ENCODE measurements around the gene RGS7.

Gene RGS7

DNA sequence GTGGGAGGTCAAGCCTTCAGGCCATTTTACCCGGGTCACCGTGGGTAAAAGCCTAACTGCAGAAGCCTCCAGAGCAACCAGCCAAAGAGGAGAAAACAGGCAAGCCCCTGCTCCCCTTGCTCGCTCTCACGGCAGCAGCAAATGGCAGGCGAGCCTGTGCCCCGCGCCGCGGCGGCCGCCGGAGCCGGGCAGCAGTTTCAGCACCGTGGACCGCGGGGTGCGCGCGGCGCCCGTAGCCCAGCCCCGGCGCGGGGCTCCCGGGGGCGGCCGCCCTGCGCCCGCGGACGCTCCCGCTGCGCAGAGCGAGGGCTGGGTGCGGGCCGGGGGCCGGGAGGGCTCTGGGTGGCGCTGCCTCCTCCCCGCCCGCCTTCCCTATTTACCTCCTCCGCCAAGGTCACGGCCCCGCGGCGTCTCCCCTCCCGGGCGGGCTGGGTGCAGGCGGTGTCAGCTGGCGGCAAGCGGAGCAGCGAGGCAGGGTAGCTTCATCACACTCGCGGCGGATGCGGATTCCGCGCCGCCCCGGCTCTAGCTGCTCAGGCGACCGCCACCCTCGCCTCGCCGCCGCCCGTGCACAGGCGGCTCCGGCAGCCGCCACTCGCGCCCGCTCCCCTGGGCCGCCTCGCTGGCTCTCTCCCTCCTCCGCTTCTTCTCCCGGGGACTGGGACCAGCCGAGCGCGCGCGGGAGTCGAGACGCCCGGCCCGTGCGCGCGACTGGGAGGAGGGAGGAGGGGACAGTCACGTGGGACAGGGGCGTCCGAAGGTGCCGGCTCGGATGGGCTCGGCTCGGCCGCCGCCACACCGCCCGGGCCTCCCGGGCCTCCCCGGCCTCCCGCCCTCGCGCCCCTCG lies at the start of gene RGS7:
Gene RGS7 (minus strand): TSS at position 687 of the 847 bp plus-strand sequence.
- no peak for DNase-seq

DNA sequence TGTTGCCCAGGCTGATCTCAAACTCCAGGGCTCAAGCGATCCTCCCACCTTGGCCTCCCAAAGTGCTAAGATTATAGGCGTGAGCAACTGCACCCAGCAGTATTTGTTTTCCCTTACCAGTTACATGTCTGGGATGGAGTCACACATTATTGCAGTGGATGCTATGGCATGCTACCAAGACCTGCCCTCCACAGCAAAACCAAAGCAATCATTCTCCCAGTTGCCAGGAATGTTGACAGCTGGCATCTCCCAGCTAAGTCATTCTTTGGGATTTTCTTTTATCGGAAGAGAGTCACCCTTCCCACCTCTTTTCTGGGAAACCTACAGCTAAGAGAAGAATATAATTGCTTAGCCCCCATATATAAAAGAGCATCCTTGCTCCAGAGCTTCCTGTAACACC lies 49.4 kb upstream of the RGS7 start:
- no peak for DNase-seq

DNA sequence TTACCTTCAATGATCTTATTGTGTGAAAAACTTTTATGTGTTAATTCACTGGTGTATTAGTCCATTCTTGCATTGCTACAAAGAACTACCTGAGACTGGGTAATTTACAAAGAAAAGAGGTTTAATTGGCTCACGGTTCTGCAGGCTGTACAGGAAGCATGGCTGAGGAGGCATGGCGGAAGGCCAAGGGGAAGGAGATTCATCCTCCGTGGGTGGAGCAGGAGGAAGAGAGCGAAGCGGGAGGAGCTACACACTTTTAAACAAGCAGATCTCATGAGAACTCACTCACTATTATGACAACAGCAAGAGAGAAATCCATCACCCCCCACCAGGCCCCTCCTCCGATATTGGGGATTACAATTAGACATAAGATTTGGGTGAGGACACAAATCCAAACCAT lies 44.2 kb upstream of the RGS7 start:
- no peak for DNase-seq

DNA sequence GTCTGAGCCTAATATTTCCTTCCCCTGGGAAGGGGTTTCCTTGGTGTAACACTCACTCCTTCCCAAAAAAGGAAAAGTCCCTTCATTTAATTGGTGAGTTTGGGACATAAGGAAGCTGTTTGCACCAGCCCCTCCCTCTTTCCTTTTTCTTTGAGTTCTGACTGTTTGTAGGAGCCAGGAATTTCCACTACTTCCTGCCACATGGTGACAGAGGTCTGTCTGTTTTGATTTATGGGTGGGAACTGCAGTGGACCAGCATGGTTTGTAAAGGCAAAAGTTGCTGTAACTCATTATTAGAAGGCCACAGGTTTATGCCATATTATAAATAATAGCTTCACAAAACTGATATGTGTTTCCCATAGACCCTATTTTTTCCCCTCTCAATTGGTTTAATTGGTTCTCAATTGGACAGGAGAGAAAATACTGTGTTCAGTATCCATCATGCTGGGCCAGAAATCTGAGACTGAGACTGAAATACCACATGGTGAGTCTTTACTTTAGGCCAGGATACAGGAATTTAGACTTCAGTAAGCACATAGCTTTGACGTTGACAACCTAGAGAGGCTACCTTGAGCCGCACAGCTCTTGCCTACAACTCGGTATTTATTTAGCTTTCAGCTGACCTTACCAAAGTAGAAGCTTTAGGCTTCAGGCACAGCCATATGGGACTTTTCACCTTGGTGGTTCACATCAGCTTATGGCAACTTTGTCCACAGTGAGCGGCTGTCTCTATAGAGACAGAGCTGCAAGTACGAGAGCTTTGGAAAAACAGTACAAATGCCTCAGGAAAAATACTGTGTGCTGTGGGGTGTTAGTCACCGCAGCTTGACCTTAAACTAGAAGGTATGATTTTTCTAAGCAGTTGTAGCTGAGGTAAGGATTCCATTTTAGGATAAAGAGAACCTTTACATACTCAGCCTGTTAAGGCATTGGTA lies 40.0 kb upstream of the RGS7 start:
- DNase-seq: no peak

DNA sequence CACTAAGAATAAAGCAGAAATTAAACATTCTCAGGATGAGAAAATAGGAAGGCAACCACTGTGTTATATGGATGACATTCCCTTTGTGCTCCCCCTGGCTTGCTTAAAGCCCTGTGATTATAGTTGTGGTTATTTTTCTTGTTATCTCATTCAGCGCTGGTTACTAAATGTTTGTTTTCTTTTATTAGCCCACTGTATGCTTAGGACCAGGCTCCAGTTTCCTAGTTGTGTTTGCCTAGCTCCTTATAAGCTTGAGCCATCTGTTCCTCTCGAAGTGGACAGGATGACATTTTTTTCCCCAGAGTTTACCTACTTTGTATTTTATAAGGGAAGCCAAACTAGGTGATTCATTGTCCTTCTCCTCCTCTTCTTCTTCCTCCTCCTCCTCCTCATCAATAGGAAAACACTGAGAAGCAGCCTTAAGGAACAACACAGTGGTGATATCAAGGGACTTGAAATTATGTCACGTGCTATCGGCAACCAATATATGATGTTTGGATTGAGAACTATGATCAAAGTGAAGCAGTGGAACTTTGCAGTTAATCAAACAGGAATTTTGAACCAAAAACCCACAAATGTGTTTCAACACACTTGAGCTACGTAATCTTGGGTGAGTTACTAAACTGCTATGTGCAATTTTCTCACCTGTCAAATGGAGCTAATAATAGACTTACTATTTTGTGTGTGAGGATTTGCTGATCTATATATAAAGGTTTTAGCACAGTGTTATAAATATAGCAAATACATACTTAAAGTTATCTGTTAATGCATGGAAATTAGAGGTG lies 35.1 kb upstream of the RGS7 start:
- no peak for DNase-seq

DNA sequence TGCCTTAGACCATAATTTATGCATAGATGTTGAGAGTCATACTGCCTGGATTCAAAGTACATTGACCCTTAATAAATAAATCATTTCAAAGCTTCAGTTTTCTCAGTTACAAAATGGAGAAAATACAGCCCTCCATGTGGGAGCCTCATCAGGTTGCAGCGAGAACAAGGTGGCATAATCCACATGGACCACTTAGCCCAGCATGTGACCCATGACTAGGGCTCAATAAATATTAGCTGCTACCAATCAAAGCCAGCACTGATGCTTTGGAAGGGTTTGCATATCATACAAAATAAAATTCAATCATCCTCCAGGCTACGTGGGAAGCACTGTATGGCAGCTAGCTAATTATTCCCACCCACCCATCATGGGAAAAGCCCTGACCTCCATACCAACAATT lies 33.5 kb upstream of the RGS7 start:
- no peak for DNase-seq

DNA sequence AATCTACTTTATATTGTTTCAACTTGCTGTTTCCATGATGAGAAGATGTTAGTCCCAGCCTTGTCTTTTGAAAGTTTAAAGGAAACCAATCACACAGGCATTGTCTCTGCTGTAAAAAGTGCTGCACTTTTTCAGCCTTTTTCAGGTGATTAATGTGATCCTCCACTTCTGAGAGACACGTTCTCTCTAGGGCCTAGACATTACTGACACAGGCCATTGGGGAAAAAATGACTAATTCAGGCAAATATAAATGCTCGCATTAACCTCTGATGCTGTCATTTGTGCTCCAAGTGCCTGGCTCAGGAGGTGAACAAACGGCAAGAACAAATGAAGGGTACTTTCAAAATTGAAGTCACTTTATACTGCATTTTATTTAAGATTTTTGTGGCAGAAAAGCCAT lies 32.4 kb upstream of the RGS7 start:
- no peak for DNase-seq

DNA sequence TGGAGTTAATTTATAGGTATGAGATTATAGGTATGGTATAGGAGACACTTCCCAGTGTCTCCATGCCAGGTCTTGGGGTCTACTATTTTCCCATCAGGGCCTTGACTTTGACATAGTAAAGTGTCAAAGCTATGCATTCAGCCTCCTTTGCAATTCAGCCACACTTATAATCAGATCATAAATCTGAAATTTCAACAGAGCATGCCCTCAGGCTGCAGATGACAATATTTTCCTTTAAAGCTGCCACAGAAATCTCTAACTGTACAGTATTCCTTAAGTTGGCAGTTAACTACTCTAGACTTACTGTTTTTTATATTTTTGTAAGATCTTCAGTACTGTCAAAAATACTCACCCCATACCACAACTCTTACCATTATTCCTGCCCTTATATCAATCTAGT lies 30.2 kb upstream of the RGS7 start:
- DNase-seq: no peak

DNA sequence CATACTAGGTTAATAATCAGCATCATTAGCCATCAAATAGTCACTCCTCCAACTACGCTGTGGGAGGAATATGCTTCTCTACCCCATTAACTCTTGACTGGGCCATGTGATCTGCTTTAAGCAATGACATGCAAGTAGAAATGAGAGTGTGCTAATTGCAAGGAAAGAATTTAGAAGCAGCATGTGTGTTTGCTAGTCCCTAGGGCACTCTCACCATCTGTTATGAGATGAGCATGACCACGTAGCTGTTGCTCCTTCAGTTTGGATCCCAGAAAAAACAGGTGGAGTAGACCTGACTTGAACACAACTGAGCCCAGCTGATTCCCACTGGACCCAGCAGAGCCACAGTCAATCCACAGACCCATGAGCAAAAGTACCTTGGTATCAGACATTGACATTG lies 19.7 kb upstream of the RGS7 start:
- DNase-seq: no peak

DNA sequence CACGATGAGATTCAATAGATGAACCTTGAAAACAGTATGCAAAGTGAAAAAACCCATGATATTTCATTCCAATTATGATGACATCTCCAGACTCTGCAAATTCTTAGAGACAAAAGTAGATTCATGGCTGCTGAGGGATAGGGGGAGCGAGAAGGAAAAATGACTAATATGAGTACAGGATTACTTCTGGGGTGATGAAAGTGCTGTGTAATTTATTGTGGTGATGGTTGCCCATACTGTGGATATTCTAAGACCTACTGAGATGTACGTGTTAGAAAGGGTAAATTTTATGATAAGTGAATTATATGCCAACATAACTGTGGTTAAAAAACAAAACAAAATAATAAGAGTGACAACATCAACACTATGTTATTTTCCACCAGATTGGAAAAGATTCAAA lies 18.9 kb upstream of the RGS7 start:
- no peak for DNase-seq

DNA sequence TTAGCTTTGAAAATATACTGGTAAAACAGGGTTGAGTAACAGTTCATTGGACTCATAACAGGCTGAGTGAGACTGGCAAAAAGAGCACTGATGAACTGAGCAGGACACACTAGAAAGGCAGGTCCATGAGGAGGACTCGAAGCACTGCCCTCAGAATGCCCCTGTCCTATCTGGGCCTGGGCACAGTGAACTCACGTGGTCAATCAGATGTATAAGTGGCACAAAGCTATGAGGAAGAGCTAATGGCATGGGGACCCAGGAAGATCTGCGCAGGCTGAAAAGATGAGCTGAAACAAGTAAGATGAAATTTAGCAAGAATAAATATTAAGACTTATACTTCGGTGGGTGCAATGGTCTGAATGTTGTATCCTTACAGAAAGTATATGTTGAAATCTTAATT lies 9.2 kb upstream of the RGS7 start:
- no peak for DNase-seq

DNA sequence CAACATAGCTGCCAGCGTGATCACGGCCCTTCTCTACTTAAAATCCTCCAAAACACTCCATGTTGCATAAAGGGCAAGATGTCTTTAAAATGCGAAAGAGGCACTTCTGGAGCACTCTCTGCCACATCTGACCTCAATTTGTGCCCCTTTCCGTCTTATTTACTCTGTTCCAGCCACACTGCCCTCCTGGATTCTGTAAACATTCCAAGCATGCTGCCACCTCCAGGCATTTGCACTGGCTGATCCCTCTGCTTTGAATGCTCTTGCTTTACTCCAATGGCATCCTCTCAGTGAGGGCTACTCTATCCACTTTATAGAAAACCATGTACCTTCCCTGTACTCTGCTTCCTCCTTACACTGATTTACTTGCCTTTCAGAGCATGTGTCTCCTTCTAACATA lies 5.3 kb upstream of the RGS7 start:
- no peak for DNase-seq

DNA sequence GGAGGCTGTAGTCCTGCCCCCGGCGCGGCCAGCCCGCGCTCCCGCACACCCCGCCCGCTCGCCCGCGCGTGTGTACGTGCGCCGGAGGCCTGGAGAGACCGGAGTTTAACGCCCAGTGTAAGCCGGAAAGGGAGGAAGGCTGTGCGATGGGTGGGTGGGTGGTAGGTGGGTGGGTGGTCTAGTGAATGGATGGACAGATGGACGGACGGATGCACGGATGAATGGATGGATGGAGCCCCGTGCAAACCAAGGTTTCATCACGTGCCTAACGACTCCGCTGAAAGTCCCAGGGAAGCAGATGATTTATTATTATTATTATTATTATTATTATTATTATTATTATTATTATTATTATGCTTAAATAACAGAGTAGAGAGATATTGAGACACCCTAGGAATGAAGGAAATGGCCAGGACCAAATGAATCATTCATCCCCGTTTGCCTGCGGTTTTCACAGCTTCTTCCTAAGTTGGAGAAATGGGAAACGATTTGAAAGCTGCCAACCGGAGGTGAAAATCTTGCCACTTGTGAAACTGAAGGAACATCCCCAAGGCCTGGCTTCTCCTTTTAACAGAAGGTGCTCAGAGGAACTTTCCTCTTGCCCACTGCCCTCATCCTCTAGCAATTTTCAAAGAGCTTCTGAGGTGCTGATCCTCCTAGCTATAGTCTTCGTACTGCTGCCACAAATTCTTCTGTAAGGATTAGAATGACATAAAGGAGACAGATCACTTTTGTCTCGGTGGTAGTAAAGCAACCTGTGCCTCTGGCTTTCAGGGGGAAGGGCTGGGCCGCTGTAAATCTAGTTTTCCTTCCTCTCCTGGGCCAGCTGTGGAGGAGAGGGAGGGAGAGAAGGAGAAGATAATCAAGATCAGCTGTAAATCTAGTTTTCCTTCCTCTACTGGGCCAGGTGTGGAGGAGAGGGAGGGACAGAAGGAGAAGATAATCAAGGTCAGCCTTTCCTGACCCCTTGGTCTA lies 648 bp upstream of the RGS7 start:
- no peak for DNase-seq

DNA sequence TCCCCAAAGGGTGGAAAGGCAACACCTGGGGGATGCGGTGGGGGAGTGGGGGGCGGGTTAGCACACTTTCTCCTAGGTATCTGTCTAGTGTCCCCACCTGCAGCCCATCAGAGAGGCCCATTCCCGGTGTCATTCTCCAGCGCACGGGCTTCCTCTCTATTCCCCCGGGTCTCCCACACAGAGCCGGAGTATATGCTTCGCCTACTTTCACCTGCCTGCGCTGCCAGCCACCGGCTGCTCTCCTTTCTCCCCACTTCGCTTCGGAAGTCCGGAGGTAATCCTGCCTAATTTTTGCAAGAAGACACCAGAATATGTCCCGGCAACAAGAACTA lies 852 bp downstream of the RGS7 start:
- no peak for DNase-seq

DNA sequence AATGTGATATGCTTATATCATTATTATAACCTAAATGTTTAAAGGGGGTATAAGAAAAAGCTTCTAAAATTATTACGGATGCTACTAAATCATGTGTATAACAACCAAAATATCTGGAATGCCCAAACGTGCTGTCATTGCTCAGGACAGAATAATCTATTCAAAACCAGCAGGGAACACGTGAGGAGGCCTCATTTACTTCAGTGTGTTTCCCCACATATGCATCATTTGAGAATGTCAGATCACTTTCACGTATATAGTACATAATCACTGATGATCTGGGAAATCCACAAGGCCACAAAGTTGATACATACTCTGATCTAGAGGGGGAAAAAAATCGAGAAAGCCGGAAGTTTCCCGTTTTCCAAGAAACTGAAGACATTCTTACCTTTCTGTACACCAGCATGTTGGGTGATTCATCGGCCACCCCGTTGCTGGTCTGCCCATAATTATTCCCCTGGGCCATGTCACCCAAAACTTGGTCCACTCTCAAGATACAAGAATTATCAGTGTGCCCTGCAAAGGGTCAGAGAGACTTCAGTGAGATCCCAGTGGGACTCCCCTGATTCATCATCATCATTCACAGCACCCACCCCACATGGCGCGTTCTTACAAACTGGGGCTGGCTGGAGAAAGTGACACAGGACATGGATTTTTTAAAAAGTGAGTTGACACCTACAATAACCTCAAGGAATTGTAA lies 1.5 kb downstream of the RGS7 start:
- DNase-seq: no peak

DNA sequence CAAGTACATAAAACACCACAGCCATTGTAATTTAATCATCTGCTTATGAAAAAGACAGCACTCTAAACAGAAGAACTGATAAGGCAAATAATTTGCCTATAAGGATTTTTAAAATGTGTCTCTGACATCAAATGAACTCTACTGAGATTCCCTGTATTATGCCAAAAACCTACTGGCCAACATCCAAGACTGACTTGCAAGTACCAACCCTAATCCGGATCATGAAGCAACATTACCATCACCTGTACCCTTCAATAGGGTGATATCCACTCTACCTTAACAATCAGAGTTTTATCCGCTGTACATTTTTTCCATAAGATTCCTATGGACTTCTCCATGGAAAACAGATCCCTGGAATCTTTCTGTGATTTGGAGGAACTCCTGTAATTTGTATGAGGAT lies 4.6 kb downstream of the RGS7 start:
- DNase-seq: no peak

DNA sequence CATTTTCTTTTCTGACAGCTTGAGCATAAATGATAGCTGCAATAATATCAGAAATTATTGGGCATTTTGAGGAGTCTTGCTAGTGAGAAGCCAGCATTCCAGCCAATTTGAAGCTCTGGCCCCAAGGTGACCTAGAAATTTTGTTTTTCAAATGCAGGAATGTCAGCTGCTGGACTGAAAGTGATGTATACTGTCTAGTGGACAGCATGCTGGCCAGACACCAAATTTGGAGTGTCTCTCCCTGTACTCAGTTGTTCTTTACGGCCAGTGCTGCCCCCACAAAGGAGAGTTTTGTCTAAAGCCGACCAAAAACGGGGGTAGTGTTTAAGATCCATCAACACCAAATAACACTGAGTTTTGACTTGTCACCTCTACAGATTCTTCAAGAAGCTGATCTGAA lies 5.2 kb downstream of the RGS7 start:
- no peak for DNase-seq

DNA sequence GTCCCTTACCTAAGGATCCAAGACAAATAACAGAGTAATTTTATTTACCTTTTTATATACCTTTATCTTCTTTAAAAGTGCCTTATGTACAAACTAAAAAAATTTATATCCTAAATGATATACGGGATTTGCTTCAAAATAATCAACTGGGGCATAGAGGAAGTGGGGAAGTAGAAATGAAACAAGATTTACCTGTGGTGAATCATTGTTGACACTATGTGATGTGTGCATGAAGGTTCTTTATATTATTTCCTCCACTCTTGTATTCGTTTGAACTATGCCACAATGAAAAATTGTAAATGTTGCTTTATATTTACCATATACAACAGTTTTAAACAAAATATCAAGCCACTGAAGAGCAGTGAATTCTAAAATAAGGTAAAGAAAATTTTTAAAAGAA lies 13.0 kb downstream of the RGS7 start:
- DNase-seq: no peak

DNA sequence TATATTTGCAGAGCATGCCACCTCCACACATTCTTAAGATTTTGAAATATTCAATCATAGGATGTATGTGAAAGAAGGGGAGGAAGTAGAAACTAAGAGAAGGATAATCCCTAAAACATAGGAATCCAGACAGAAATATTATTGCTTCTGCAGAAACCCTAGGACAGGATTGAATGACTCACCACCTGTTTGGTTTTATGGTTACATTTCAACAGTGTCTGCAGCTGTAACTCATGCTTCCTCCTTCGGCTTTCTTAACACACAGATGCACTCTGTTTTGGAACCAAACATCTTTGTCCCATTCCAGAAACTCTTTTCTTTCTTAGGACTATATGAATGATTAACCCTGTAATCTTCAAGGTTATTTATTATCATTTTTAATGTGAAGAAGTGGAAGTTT lies 20.7 kb downstream of the RGS7 start:
- no peak for DNase-seq

DNA sequence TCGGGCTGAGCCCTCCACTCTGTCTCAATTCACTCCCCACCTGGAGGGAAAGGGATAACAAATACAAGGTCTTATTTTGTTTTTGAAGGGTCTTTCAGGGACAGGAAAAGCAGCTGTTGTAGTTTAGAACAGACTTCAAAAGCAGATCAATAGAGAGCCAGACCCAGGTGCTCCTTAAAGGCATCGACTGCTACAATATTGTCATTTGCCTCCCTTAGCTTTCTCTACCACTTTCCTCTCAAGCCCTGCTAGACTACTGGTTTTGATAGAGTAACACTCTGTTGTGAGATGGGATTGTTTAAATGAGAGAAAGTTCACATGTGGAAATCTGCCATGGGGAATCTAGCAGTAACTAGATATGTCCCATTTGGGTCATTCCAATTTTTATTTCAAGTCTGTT lies 24.0 kb downstream of the RGS7 start:
- DNase-seq: no peak

DNA sequence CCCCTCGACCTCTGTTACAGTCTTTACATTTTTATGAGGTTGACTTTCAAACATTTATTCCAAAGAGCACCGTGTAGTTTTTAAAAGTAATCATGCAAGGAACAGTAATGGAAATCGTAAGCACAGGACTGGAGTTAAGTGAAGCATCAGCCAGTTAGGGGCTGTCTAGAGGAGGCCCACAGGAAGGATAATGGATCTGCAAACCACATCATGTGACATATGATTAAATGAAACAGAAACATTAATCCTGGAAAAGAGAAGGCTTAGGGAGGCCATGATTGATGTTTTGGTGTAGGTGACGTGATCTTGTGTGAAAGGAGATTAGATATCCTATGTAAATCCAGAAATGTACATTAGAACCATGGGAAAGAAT lies 25.0 kb downstream of the RGS7 start:
- no peak for DNase-seq

All from SW 1271 (cell line).